ENCODE results near the gene ZSWIM8. TPM values are rescaled to one million over a fixed set of nuclear protein-coding genes. Genes with fewer than 3 reads are reported as not detected.

ZSWIM8 gene
- total and polyA plus RNA-seq, 4 experiments from 2014 or later = 4.5 to 100 (median 58.9) TPM

GRCh38 chr10:73850863-73851461 is 65.6 kb downstream of the ZSWIM8 start:
- Histone ChIP-seq H3K27ac (ENCODE audit: low read depth, low read length) (no peak overlapping the region), H3K4me3 (ENCODE audit: low read length in 2 of 2) (no peak overlapping the region), H3K36me3 (ENCODE audit: insufficient read depth, low read length) (peaks cover 64% of the 10 kb centered on the region), H3K9me3 (ENCODE audit: control insufficient read depth in 1 of 2, low read length in 2 of 2) (no peaks in the 10 kb centered on the region), H3K4me1 (ENCODE audit: insufficient read depth, low read length) (peaks cover 8% of the 10 kb centered on the region), H3K27me3 (ENCODE audit: insufficient read depth, low read length) (no peaks in the 10 kb centered on the region)
- ChIA-PET POLR2A (ENCODE audit: partially characterized antibody) (interaction anchor here (1.2 to 3.8 kb wide), 4 partner anchors 8 to 26 kb away, joined by 5 to 52 read pairs (median 14); partner anchors contain the start of gene CAMK2G), CTCF (ENCODE audit: partially characterized antibody) (interaction anchor here (1.1 to 12.5 kb wide), 8 partner anchors 11 to 90 kb away, joined by 3 to 612 read pairs (median 8); partner anchors contain the start of gene CAMK2G)
- peak overlapping the region in 1 of 8 donors; percentile 10 for H3K4me3 Mint-ChIP-seq
- no peak for DNase-seq
- no peaks in the 10 kb centered on the region for H3K9me3 Mint-ChIP-seq
- H3K27ac Mint-ChIP-seq = peak overlapping the region; percentile 32 to 90 (median 69)
- peaks cover 17 to 34% (median 19%) of the 10 kb centered on the region in 4 donors for H3K4me1 Mint-ChIP-seq
- intact Hi-C loops (cut with micrococcal nuclease) = no loop called here
- H3K27me3 Mint-ChIP-seq = no peaks in the 10 kb centered on the region
- peaks cover 55 to 80% of the 10 kb centered on the region in 2 donors for H3K36me3 Mint-ChIP-seq

Other genes starting within 250 kb of the ZSWIM8 start
- 1 to 10 TPM; 7.4 to 7.6 TPM for gene USP54, start 194.3 kb upstream of the ZSWIM8 start, total RNA-seq
- 1 to 10 TPM in 1 of 2 donors, under 1 TPM in 1; 0.04 to 1.4 TPM for gene USP54, start 194.3 kb upstream of the ZSWIM8 start, polyA plus RNA-seq
- not detected for gene MYOZ1, start 144.1 kb upstream of the ZSWIM8 start, total RNA-seq
- gene MYOZ1, start 144.1 kb upstream of the ZSWIM8 start, polyA plus RNA-seq = not detected
- not detected for gene SYNPO2L, start 129.6 kb upstream of the ZSWIM8 start, total RNA-seq
- not detected for gene SYNPO2L, start 129.6 kb upstream of the ZSWIM8 start, polyA plus RNA-seq
- 10 to 100 TPM; 13.6 to 15.3 TPM for gene AGAP5, start 87.5 kb upstream of the ZSWIM8 start, total RNA-seq
- gene AGAP5, start 87.5 kb upstream of the ZSWIM8 start, polyA plus RNA-seq = under 1 TPM in 1 of 2 donors, not detected in 1; 0.15 TPM
- gene SEC24C, start 41.2 kb upstream of the ZSWIM8 start, total RNA-seq = 100 to 1,000 TPM; 126 to 127 TPM
- 10 to 100 TPM; 32.5 to 68.6 TPM for gene SEC24C, start 41.2 kb upstream of the ZSWIM8 start, polyA plus RNA-seq
- gene CHCHD1, start 3.6 kb upstream of the ZSWIM8 start, total RNA-seq = 10 to 100 TPM; 21.8 to 24.0 TPM
- 10 to 100 TPM; 33.1 to 56.0 TPM for gene CHCHD1, start 3.6 kb upstream of the ZSWIM8 start, polyA plus RNA-seq
- gene NDST2, start 26.0 kb downstream of the ZSWIM8 start, total RNA-seq = 10 to 100 TPM; 84.8 to 87.7 TPM
- 10 to 100 TPM; 14.4 to 33.7 TPM for gene NDST2, start 26.0 kb downstream of the ZSWIM8 start, polyA plus RNA-seq
- 10 to 100 TPM; 64.3 to 70.4 TPM for gene CAMK2G, start 88.9 kb downstream of the ZSWIM8 start, total RNA-seq
- gene CAMK2G, start 88.9 kb downstream of the ZSWIM8 start, polyA plus RNA-seq = 1 to 10 TPM; 3.8 to 7.8 TPM
- under 1 TPM; 0.64 to 0.91 TPM for gene PLAU, start 125.5 kb downstream of the ZSWIM8 start, total RNA-seq
- gene PLAU, start 125.5 kb downstream of the ZSWIM8 start, polyA plus RNA-seq = not detected
- 10 to 100 TPM; 29.6 TPM for gene VCL, start 212.5 kb downstream of the ZSWIM8 start, total RNA-seq
- gene VCL, start 212.5 kb downstream of the ZSWIM8 start, polyA plus RNA-seq = 10 to 100 TPM; 48.2 to 60.3 TPM

Data from CD4-positive, alpha-beta memory T cell (primary cell).